ENCODE measurements around the gene TMEM138.

- TF ChIP-seq EZH2phosphoT487 (IDR thresholded peaks at IDR 0.05; ENCODE audit: low read length), result no peak
- TF ChIP-seq, protein P1, sequence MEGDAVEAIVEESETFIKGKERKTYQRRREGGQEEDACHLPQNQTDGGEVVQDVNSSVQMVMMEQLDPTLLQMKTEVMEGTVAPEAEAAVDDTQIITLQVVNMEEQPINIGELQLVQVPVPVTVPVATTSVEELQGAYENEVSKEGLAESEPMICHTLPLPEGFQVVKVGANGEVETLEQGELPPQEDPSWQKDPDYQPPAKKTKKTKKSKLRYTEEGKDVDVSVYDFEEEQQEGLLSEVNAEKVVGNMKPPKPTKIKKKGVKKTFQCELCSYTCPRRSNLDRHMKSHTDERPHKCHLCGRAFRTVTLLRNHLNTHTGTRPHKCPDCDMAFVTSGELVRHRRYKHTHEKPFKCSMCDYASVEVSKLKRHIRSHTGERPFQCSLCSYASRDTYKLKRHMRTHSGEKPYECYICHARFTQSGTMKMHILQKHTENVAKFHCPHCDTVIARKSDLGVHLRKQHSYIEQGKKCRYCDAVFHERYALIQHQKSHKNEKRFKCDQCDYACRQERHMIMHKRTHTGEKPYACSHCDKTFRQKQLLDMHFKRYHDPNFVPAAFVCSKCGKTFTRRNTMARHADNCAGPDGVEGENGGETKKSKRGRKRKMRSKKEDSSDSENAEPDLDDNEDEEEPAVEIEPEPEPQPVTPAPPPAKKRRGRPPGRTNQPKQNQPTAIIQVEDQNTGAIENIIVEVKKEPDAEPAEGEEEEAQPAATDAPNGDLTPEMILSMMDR (IDR thresholded peaks at IDR 0.05; ENCODE audit: low read length), result no peak
Measured at GRCh38 chr11:61335355-61335710, 26.8 kb upstream of the TMEM138 start.
